PFSK-1 (cell line): ENCODE results near the gene ARSG.

Source experiments
- FOXP2 ChIP-seq: optimal IDR thresholded peaks from 2 replicates; pipeline ENCODE3; 2011; ENCODE audit warnings: borderline replicate concordance, control low read depth, inconsistent platforms; ENCODE audit not compliant: insufficient read depth; ENCODE audit errors: extremely low read length, extremely low read depth
- POLR2AphosphoS5 ChIP-seq: IDR thresholded peaks from 2 replicates; pipeline ENCODE4 v1.6.1; 2012; ENCODE audit warnings: low read depth, mild to moderate bottlenecking, control low read depth, low read length, moderate library complexity
- REST ChIP-seq, 2 experiments: IDR thresholded peaks; 2 replicates each; pipeline versions ENCODE4 v1.6.1 to v1.8.0; 2011 to 2012; ENCODE audit warnings: low read depth in 2 of 2, low read length in 2 of 2, control low read depth in 1 of 2, inconsistent platforms in 1 of 2, mild to moderate bottlenecking in 1 of 2, moderate library complexity in 1 of 2; ENCODE audit not compliant: insufficient read depth in 1 of 2
- SIN3A ChIP-seq: IDR thresholded peaks from 2 replicates; pipeline ENCODE4 v1.6.1; 2012; ENCODE audit warnings: mild to moderate bottlenecking, low read length, moderate library complexity, borderline replicate concordance; ENCODE audit not compliant: insufficient read depth
- TAF1 ChIP-seq: IDR thresholded peaks from 2 replicates; pipeline ENCODE4 v1.6.1; 2012; ENCODE audit warnings: low read length, control low read depth, borderline replicate concordance; ENCODE audit not compliant: insufficient read depth

The ARSG gene

GRCh38 chr17:68427575-68427974 lies 136.3 kb downstream of the ARSG start:
- TF ChIP-seq REST (IDR thresholded peaks at IDR 0.05; ENCODE audit: insufficient read depth in 1 of 2, low read depth in 2 of 2, low read length in 2 of 2), result no peak
- no peak for TF ChIP-seq FOXP2
- no peak for TF ChIP-seq TAF1
- no peak for TF ChIP-seq POLR2AphosphoS5
- TF ChIP-seq SIN3A, result no peak

- no peak for TF ChIP-seq TAF1
- TF ChIP-seq POLR2AphosphoS5, result no peak
- no peak for TF ChIP-seq FOXP2
- TF ChIP-seq SIN3A, result no peak
- TF ChIP-seq REST (IDR thresholded peaks at IDR 0.05; ENCODE audit: insufficient read depth in 1 of 2, low read depth in 2 of 2, low read length in 2 of 2), result no peak
Observed at GRCh38 chr17:68428498-68429172, 137.3 kb downstream of the ARSG start.

DNA sequence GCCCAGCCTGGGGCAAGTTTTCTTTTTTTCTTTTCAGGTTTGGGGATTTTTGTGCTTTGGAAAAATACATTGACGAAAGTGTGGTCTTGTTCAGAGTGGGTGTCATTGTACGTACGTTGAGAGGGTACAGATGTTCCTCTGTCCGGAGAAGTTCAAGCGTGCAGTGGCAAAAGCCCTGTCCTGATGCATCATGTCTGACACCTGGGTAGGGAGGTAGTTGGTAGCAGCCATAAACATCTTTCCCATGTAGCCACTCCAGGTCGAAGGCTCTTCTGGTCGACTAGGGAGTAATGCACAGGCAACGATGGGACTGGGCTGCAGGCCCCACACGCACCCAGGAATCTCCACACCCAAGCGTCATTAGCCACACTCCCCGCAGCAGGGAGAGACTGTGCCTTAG lies 138.6 kb downstream of the ARSG start:
- no peak for TF ChIP-seq POLR2AphosphoS5
- no peak for TF ChIP-seq REST (IDR thresholded peaks at IDR 0.05; ENCODE audit: insufficient read depth in 1 of 2, low read depth in 2 of 2, low read length in 2 of 2)
- TF ChIP-seq FOXP2, result no peak
- no peak for TF ChIP-seq SIN3A
- TF ChIP-seq TAF1, result no peak

- TF ChIP-seq FOXP2 (no peak), SIN3A (no peak), TAF1 (no peak), POLR2AphosphoS5 (no peak), REST (IDR thresholded peaks at IDR 0.05; ENCODE audit: insufficient read depth in 1 of 2, low read depth in 2 of 2, low read length in 2 of 2) (no peak)
Observed at GRCh38 chr17:68431045-68431608, 139.8 kb downstream of the ARSG start.

DNA sequence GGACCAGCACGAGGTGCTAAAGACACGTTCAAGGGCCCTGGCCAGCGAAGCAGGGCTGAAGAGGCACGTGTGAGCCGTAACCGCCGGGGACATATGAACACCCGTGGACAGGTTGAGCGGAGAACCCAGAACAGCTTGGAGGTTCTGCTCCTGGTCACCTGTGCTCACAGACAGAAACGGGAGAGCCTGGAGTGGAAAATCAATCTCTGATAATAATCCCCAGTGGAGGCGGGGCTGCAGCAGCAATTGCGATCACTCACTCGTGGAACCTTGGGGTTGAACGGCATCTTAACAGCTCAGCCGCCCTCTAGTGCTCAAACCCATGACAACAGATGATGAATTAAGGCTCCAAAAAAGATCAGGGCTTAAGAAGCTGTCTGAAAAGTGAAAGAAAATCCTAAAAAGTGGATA lies 140.4 kb downstream of the ARSG start:
- TF ChIP-seq SIN3A, result no peak
- no peak for TF ChIP-seq POLR2AphosphoS5
- TF ChIP-seq REST (IDR thresholded peaks at IDR 0.05; ENCODE audit: insufficient read depth in 1 of 2, low read depth in 2 of 2, low read length in 2 of 2), result no peak
- no peak for TF ChIP-seq FOXP2
- no peak for TF ChIP-seq TAF1
